Endothelial cell of umbilical vein (primary cell): ENCODE results near the gene CXCL6. TPM values are rescaled to one million over a fixed set of nuclear protein-coding genes. Genes with fewer than 3 reads are reported as not detected.

Source experiments
- BruUV-seq: library from RNA; stranded (reverse); fragments of 400-500 nt; replicated peaks from 2 replicates; lab custom pipeline; 2021; lab: Mats Ljungman, UMichigan
- CTCF ChIA-PET: fragments of 300-600, 350-600 bp; sonication (Branson Sonifier 250); formaldehyde crosslinking; loops from one replicate; lab custom pipeline; 2021; ENCODE audit warnings: antibody characterized with exemption, inconsistent platforms; lab: Charles Lee
- POLR2A ChIA-PET: fragments of 300-600, 350-600 bp; sonication (Branson Sonifier 250); formaldehyde crosslinking; loops from one replicate; lab custom pipeline; 2021; ENCODE audit warnings: antibody characterized with exemption, inconsistent platforms; lab: Charles Lee
- DNase-seq: peaks from one replicate; pipeline ENCODE4 v3.0.0-alpha.2; 2011; ENCODE audit warnings: low read depth, low spot score
- FAIRE-seq: peaks from 2 replicates; lab custom pipeline; 2011; peaks lifted over from hg19 to GRCh38; lab: Jason Lieb, UNC
- H2AFZ ChIP-seq: 2 replicates; pipeline ENCODE4 v1.6.0; 2012; ENCODE audit warnings: low read depth, low read length, control low read depth, inconsistent platforms
- H3K27ac ChIP-seq: 2 replicates; pipeline ENCODE4 v1.5.1; 2011; ENCODE audit warnings: low read depth, mild to moderate bottlenecking, control low read depth, low read length, moderate library complexity; ENCODE audit not compliant: insufficient read depth
- H3K27me3 ChIP-seq, 2 experiments: 2 replicates each; pipeline versions ENCODE4 v1.6.0 to v1.6.1; 2011; ENCODE audit warnings: low read length in 2 of 2, mixed read lengths in 1 of 2; ENCODE audit not compliant: control insufficient read depth in 2 of 2, insufficient read depth in 2 of 2
- H3K36me3 ChIP-seq, 2 experiments: 2 replicates in 1 of 2; 3 replicates in 1 of 2; pipeline ENCODE4 v1.5.1; 2011; ENCODE audit warnings: low read length in 2 of 2, mild to moderate bottlenecking in 1 of 2, moderate library complexity in 1 of 2; ENCODE audit not compliant: control insufficient read depth in 2 of 2, insufficient read depth in 2 of 2; ENCODE audit errors: extremely low read depth in 1 of 2
- H3K4me1 ChIP-seq: 3 replicates; pipeline ENCODE4 v1.5.1; 2011; ENCODE audit warnings: mild to moderate bottlenecking, low read length; ENCODE audit not compliant: control insufficient read depth, insufficient read depth; ENCODE audit errors: extremely low read depth
- H3K4me2 ChIP-seq: 2 replicates; pipeline ENCODE4 v1.6.1; 2011; ENCODE audit warnings: low read length, control low read depth, mixed read lengths; ENCODE audit not compliant: insufficient read depth
- H3K4me3 ChIP-seq, 3 experiments: fragments of 200-600 bp in 1 of 3; sonication (generic), shearing (Covaris generic) in 1 of 3; replicated peaks in 1 of 3; 2 replicates each; pipeline ENCODE4 v1.5.1; 2011 to 2016; ENCODE audit warnings: control low read depth in 3 of 3, low read length in 3 of 3, mild to moderate bottlenecking in 2 of 3, inconsistent platforms in 1 of 3, low read depth in 1 of 3, moderate library complexity in 1 of 3; ENCODE audit not compliant: insufficient read depth in 1 of 3
- H3K79me2 ChIP-seq: 2 replicates; pipeline ENCODE4 v1.6.0; 2012; ENCODE audit warnings: low read length, inconsistent platforms; ENCODE audit not compliant: control insufficient read depth, insufficient read depth
- H3K9ac ChIP-seq: replicated peaks from 2 replicates; pipeline ENCODE3; 2011; ENCODE audit warnings: low read length, control low read depth; ENCODE audit not compliant: insufficient read depth; ENCODE audit errors: extremely low read depth
- H3K9me1 ChIP-seq: replicated peaks from 3 replicates; pipeline ENCODE4 v1.6.0; 2011; ENCODE audit warnings: mild to moderate bottlenecking, low read length; ENCODE audit not compliant: control insufficient read depth, insufficient read depth; ENCODE audit errors: extremely low read depth
- H3K9me3 ChIP-seq: replicated peaks from 2 replicates; pipeline ENCODE4 v1.5.1; 2012; ENCODE audit warnings: low read length, inconsistent platforms; ENCODE audit not compliant: control insufficient read depth, insufficient read depth
- H4K20me1 ChIP-seq: replicated peaks from 2 replicates; pipeline ENCODE3; 2011; ENCODE audit warnings: mild to moderate bottlenecking, low read length; ENCODE audit not compliant: control insufficient read depth, insufficient read depth; ENCODE audit errors: extremely low read depth
- CTCF ChIP-seq, 2 donors: IDR thresholded peaks; 1 replicate in 1 of 2; 2 replicates in 1 of 2; pipeline ENCODE4 v1.5.1; 2011; ENCODE audit warnings: low read length in 2 of 2, mild to moderate bottlenecking in 2 of 2, moderate library complexity in 2 of 2, control low read depth in 1 of 2, inconsistent platforms in 1 of 2, low read depth in 1 of 2; ENCODE audit not compliant: insufficient read depth in 1 of 2; ENCODE audit errors: extremely low read depth in 1 of 2
- EZH2 ChIP-seq: IDR thresholded peaks from 2 replicates; pipeline ENCODE4 v1.6.1; 2012; ENCODE audit warnings: borderline replicate concordance, low read depth, mild to moderate bottlenecking, moderate library complexity, low read length, inconsistent platforms; ENCODE audit not compliant: severe bottlenecking
- FOS ChIP-seq: IDR thresholded peaks from 2 replicates; pipeline ENCODE4 v1.6.1; 2011; ENCODE audit warnings: mild to moderate bottlenecking, low read length, moderate library complexity, borderline replicate concordance; ENCODE audit not compliant: insufficient read depth
- GATA2 ChIP-seq: IDR thresholded peaks from 2 replicates; pipeline ENCODE4 v1.7.0; 2011; ENCODE audit warnings: low read depth, mild to moderate bottlenecking, moderate library complexity, mixed read lengths, low read length; ENCODE audit not compliant: insufficient read length, insufficient read depth
- JUN ChIP-seq: IDR thresholded peaks from 2 replicates; pipeline ENCODE4 v1.6.1; 2011; ENCODE audit warnings: borderline replicate concordance, low read depth; ENCODE audit not compliant: insufficient read length, insufficient read depth
- MAX ChIP-seq: IDR thresholded peaks from 2 replicates; pipeline ENCODE4 v1.6.1; 2011; ENCODE audit not compliant: insufficient read depth, insufficient read length
- MYC ChIP-seq: IDR thresholded peaks from one replicate; pipeline ENCODE4 v1.6.1; 2011; ENCODE audit warnings: mild to moderate bottlenecking, low read depth, low read length
- POLR2A ChIP-seq: IDR thresholded peaks from 2 replicates; pipeline ENCODE4 v1.6.1; 2012; ENCODE audit warnings: low read depth, mild to moderate bottlenecking, control low read depth, low read length
- POLR2AphosphoS5 ChIP-seq: IDR thresholded peaks from 2 replicates; pipeline ENCODE4 v1.6.1; 2012; ENCODE audit warnings: low read depth, mild to moderate bottlenecking, control low read depth, low read length, moderate library complexity; ENCODE audit not compliant: insufficient read depth
- dilution Hi-C: fragments of 300-500 bp; cut with MboI; formaldehyde crosslinking; loops from one replicate; pipeline ENCODE4 v1.15.0; 2019; ENCODE audit warnings: low sequenced_read_pairs; ENCODE audit not compliant: extremely low pct_ligation_motif_present
- intact Hi-C: fragments of 100-400 bp; cut with micrococcal nuclease; formaldehyde crosslinking; loops from one replicate; pipeline ENCODE4 v1.10.0; 2022
- polyA plus RNA-seq, 4 experiments: library from polyadenylated mRNA; depleted of rRNA in 3 of 4; stranded (reverse) in 3 of 4; unstranded in 1 of 4; fragments of >200 nt; gene quantifications; 2 replicates each; pipeline versions ENCODE4 v1.2.1 to v1.2.3, GENCODE V29; 2011 to 2012; ENCODE audit warnings: missing spikeins in 1 of 4
- total RNA-seq: library from RNA; stranded (reverse); gene quantifications from 2 replicates; pipeline ENCODE4 v1.2.3, GENCODE V29; 2021

CXCL6 gene
- total and polyA plus RNA-seq, 2 donors (not counting 3 experiments of a cell fraction or from before 2014, with no cell fraction given): 0.81 to 1.2 TPM

GRCh38 chr4:73798842-73799241 is 37.6 kb upstream of the CXCL6 start:
- no peak for FAIRE-seq
- H3K4me1 ChIP-seq: no peaks in the 10 kb centered on the region
- H3K27ac ChIP-seq: no peak overlapping the region
- H3K27me3 ChIP-seq: no peaks in the 10 kb centered on the region
- H3K79me2 ChIP-seq: no peaks in the 10 kb centered on the region
- no peaks in the 10 kb centered on the region for H3K9me1 ChIP-seq
- H4K20me1 ChIP-seq: no peaks in the 10 kb centered on the region
- H3K4me2 ChIP-seq: no peak overlapping the region
- no peaks in the 10 kb centered on the region for H3K36me3 ChIP-seq
- CTCF ChIA-PET: interaction anchor here (1.5 to 1.7 kb wide), 2 partner anchors 11 to 336 kb away, joined by 4 read pairs; no protein-coding TSS in a partner anchor
- no peak for TF ChIP-seq MYC
- no peak for TF ChIP-seq GATA2
- no peak for TF ChIP-seq POLR2AphosphoS5
- no peak for TF ChIP-seq JUN
- TF ChIP-seq CTCF (IDR thresholded peaks at IDR 0.05; ENCODE audit: extremely low read depth in 1 of 2, insufficient read depth in 1 of 2, low read depth in 1 of 2, low read length in 2 of 2): no peak
- TF ChIP-seq FOS: no peak
- TF ChIP-seq EZH2: no peak
- no peak for TF ChIP-seq MAX
- no peak for TF ChIP-seq POLR2A
- DNase-seq: no peak
- H2AFZ ChIP-seq: no peak overlapping the region
- dilution Hi-C loops (no loop called here), intact Hi-C loops (no loop called here)
- POLR2A ChIA-PET: no interaction called here
- BruUV-seq: no TSS peak
- no peak overlapping the region for H3K4me3 ChIP-seq
- H3K9me3 ChIP-seq: no peaks in the 10 kb centered on the region
- no peak overlapping the region for H3K9ac ChIP-seq
